ENCODE measurements around the gene FAM20C.

Gene FAM20C

DNA sequence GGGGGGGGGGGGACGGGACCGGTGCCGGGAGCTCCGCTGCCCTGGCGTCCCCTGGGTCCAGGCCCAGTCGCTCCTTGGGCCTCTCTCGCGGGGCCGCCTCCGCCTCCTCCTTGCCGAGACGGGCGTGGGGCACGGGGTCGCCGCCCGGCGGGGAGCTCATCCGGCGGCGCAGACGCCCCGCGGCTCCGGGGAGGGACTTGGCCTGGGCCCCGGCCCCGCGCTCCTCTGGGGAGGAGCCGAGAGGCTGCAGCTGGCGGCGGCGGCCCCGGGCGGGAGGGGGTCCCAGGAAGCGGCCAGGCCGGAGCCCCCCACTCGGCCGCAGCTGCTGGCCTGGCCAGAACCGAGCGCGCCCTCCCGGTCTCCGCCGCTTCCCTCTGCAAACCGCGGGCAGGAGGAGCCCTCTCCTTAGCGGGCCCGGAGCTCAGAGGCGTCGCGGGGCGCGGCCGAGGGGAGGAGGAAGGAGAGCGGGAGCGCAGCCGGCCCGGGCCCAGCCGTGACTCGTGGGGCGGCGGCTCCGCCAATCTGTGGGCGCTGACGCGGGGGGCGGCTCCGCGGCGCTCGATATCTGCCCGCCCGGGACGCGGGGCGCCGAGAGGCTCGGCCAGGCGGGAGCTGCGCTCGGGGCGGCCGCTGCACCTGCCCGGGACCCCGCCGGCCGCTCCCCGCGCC is at the start of gene FAM20C:
Gene FAM20C (plus strand): TSS at position 591 of the 669 bp plus-strand sequence. CDS start 629 bp downstream, outside the sequence.
- no peak for DNase-seq

- no peak for DNase-seq
Observed at GRCh38 chr7:143145-143751, 49.1 kb upstream of the FAM20C start.

DNA sequence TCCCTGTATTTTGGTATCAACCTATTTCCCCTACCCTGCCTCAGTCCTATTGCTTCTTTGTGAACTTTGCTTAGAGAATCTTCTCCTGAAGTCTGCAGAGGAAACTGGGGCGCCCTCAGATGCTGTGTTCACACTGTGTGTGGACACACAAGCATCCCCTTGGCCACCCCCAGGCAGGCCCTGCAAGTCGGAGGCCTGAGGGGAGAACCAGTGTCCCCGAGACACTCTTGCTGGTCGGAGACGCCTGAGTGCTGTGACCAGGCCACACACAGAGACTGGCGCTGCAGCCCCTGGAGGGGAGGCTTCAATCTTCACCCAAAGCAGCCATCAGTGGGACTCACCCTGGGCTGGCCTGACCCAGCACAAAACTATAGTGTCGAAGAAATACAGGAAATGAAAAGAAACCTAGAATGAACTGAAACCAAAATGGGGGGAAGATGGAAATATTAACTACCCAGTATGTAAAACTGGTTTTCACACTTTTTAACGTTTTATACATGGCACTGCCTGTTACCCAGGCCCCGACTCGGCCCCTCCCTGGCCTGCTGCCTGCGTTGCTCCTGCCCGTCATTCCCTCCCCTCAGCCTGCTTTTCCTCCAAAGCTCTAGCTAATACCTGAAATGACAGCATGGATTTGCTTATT is 48.4 kb upstream of the FAM20C start:
- no peak for DNase-seq

- no peak for DNase-seq
Observed at GRCh38 chr7:144454-144826, 47.9 kb upstream of the FAM20C start.

- no peak for DNase-seq
Observed at GRCh38 chr7:145863-146262, 46.5 kb upstream of the FAM20C start.

DNA sequence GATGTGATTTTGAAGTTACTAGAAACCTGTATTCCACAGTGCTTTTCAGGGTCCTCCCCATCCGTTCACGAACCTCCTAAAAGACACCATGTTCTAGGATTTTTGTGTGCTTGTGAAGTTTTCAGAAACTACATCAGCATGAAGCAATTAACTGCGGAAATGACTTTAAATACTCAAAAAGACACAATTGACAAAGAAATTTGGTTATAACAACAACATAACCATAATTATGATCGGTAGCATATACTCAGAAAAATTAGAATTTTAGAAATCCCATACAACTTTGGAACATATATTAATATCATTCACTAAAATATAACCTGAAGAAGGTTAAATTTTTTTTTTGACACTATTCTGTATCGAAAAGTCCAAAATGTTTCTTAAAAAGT is 43.8 kb upstream of the FAM20C start:
- no peak for DNase-seq

DNA sequence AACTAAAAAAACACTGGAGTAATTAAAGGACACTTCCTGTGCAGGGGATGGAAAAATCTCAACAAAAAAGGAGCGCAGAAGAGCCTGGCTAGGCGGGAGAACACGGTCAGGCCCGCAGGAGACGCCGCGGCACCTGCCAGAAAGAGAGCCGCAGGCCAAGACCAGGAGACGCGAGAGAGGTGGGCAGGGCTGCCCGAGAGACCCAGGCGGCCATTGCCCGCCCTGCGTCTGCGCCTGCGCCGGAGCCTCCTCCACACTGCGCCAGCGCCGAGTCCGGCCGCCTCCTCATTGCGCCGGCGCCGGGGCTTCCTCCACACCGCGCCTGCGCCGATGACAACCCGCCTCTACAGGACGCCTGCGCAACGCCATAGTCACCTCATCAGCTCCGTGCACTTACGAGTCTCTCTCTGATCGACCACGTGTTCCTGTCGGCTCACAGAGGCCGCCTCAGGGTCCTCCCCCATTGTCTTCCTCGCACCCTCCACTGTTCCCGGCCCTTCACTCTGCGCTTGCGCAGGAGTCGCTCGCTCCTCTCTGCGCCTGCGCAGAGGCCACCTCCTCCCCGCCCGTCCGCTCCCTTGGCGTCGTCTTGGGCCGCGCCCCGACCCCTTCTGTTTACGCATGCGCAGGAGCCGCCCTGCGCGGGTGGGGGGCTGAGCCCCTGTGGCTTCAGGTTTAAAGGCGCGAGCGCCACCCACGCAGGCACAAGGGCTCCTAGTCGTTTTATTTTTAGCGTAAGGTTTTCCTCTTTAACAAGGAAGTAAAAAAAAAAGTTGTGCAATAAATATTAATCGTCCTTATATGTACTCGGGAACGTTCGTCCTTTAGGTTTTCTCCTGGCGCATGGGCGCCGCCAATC is 43.2 kb upstream of the FAM20C start:
- DNase-seq = peak; percentile 80

DNA sequence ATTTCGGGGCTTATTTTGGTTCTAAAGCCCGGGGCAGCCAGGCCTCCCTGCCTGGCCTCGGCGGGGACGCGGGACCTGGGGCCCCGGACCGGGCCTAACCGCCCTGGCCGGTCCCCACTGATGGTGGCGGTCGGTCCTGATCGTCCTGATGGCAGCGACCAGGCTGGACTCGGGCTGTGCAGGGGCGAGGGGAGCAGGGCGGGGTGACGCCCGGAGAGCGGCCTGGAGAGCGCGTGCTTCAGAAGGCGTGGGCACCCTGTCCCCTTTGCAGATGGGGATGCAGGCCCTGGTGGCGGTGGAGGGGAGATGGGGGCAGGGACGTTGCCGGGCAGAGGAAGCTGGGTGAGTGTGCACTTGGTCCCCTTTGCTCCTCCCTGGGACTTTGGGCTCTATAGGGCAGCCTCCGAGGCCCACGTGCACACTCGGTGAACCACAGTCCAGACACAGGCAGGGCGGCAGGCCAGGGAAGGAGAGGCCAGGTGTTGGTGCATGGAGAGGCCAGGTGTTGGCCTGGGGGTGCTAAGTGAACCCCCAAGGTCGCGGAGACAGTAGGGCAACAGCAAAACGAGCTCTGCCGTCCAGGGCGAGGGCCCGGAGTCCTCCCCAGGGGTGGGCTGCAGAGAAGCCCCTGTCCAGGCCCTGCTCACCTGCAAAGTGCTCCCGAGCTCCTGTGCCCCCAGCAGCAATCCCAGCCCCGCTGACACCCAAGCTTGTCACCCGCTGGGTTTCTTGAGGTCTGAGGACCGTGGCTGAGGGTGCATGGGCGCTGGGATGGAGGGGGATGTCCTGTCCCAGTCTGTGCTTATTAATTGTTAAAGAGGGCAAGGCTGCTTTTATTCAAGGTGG is 42.4 kb upstream of the FAM20C start:
- no peak for DNase-seq

DNA sequence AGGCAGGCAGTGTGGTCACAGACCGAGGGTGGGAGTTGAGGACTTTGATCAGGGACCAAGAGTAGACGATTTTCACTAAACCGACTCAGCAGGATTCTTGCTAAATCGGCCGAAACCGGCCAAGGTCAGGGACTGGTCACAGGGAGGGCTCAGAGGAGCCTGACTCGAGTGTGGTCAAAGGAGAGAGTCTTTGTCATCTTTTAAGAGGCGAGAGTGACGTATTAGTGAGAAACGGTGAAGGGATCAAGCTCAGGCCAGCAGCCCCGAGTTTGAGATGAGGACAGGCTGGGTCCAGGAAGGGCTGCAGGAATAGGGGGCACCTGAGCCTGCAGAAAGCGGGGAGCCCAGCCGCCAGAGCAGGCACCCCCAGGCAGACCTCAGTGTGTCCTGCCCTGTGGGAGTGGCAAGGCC is 41.6 kb upstream of the FAM20C start:
- no peak for DNase-seq

DNA sequence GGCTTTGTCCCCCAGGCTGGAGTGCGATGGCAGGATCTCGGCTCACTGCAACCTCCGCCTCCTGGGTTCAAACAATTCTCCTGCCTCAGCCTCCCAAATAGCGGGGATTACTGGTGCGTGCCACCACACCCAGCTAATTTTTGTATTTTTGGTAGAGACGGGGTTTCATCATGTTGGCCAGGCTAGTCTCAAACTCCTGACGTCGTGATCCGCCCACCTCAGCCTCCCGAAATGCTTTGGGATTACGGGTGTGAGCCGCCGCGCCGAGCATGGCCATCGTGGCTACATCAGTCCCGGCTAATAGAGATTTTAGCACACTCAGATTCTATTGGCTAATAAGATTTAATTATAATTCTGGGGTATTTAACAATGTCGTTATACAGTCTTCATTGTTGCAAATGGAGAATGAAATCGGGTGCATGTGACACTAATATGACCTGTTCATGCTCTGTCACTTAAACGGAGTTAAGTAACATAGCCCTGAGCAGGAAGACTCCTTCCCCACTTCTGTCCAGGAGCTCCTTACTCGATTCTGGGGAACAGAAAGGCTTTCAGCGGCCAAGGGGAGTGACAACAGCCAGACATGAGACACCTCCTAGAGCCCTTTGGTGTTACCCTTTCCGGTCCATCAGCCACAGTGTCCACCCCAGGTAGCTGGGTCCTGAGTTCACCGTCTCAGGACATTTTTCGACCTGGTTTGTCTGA is 40.9 kb upstream of the FAM20C start:
- no peak for DNase-seq

GRCh38 chr7:152702-153391 is 39.5 kb upstream of the FAM20C start:
- no peak for DNase-seq

DNA sequence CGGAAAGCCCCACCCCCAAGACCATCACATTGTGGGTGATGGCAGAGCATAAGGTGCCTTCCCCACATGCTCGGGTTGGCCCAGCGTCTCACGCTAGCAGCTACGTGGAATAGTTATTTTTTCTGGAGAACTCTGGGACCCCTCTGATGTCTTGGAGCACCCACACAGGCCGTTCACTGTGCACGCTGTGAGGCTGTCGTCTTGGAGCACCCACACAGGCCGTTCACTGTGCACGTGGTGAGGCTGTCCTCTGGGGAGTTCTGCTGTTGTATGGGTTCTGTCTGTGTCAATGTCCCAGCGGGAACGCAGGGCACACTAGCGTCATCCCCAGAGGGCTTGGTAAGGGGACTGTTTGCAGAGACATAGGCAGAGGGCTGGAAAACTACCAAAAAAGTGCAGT is 38.8 kb upstream of the FAM20C start:
- DNase-seq = no peak

GRCh38 chr7:154096-154799 is 38.1 kb upstream of the FAM20C start:
- no peak for DNase-seq

DNA sequence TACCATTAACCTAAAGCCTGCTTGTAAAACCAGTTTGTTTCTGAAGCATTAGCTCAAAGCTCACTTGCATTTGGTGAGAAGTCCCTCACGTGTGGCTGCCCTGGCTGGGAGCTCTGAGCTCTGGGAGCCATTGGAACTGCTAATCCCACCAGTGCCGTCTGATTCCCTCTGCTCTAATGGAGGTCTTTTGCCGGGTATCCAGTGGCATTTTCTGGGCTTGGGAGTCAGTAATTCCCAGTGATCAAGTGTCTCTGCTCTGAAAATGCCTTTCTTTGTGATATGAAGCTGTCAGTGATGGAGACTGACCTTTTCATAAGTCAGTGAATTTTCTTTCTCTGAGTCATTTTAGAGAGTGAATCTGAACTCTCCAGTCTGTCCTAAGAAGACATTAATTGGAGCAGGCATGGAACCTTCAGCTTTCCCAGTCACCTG is 36.9 kb upstream of the FAM20C start:
- DNase-seq = no peak

- DNase-seq = no peak
Observed at GRCh38 chr7:156111-157007, 36.0 kb upstream of the FAM20C start.

DNA sequence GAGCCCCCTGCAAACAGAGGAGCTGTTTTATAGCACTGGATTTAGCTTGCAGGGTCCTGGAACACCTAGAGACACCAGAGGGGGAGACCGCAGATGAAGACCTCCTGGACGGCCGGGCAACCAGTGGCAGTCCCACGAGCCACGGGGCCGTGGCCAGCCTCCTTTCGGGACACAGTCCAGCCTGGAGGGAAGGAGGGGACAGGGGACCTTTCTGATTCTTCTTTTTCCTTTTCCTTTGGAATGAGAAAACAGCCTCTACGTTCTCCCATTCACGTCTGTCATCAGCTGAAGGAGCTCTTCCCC is 35.4 kb upstream of the FAM20C start:
- no peak for DNase-seq

- no peak for DNase-seq
Observed at GRCh38 chr7:157771-158625, 34.4 kb upstream of the FAM20C start.

DNA sequence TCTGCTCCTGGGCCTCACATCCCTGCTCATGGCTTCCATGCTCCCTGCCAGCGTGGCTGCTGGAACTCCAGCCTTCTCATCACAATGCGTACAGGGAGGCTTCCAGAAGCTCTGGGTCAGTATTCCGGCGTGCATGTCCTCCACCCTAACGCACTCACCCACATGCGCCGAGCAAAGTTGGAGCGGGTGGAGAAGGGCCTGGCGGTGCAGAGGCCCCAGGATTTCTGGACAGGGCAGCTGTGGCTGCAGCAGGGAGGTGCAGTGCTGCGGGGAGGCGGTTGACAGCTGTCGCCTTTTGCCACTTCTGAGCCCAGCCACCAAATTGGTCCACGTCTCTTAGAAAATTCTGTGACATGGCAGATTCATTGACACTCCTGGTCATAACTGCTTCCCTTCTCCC is 33.6 kb upstream of the FAM20C start:
- no peak for DNase-seq
